Renal cortical epithelial cell (primary cell): Measurements from ENCODE around the gene FBXO15. TPM values are rescaled to one million over a fixed set of nuclear protein-coding genes. Genes with fewer than 3 reads are reported as not detected.

ENCODE experiments used
- DNase-seq: peaks from one replicate; pipeline ENCODE4 v3.0.0-alpha.2; 2011; ENCODE audit warnings: low read depth
- total RNA-seq: library from RNA; depleted of rRNA; stranded (reverse); fragments of >200 nt; gene quantifications from 2 replicates; pipeline ENCODE4 v1.2.3, GENCODE V29; 2014

Gene FBXO15
- total RNA-seq, 1 donor from 2014 or later: 3.4 TPM

DNA sequence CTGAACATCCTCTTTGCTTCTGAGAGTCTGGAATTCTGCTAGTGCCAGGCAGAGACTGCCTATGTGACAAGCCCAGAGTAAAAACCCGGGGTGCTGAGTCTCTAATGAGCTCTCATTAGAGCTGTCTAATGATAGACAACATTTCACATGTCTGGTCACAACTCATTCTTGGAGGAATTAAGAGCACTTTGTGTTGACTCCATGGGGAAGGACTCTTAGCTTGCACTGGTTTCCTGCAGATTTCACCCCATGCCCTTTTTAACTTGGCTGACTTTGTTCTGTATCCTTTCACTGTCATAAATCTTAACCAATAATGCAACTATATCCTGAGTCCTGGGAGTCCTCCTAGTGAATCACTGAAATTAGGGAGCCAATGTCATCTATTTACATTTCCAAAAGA lies 33.5 kb downstream of the FBXO15 start:
- DNase-seq: no peak

- DNase-seq: no peak
Measured at GRCh38 chr18:74113711-74114110, 33.9 kb downstream of the FBXO15 start.

DNA sequence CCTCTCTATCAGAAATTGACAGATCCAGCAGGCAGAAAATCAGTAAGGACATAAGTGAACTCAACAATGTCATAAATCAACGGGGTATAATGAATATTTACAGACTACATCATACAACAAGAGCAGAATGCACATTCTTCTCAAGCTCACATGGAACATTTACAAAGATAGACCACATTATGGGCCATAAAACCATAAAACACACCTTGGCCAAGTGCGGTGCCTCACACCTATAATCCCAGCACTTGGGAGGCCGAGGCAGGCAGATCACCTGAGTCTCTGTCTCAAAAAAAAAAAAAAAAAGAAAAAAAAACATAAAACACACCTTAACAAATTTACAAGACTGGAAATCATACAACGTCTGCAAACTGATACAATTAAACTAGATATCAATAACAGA lies 36.7 kb downstream of the FBXO15 start:
- DNase-seq: no peak

DNA sequence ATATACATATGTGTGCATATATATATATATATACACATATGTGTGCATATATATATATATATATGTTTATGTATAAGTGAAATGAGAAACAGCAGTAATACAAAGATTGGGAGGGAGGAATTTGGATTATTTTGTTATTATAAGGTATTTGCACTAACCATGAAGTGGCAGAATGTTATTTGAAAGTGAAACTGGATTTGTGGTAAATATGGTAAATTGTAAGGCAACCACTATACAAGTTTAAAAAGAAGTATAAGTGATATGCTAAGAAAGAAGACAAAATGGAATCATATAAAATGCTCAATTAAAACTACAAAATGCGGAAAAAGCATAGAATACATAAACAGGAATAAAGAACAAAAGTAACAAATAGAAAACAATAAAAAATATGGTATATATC lies 37.5 kb downstream of the FBXO15 start:
- DNase-seq: no peak

GRCh38 chr18:74108460-74108859 lies 39.2 kb downstream of the FBXO15 start:
- no peak for DNase-seq

GRCh38 chr18:74097803-74098202 lies 49.8 kb downstream of the FBXO15 start:
- DNase-seq: no peak

DNA sequence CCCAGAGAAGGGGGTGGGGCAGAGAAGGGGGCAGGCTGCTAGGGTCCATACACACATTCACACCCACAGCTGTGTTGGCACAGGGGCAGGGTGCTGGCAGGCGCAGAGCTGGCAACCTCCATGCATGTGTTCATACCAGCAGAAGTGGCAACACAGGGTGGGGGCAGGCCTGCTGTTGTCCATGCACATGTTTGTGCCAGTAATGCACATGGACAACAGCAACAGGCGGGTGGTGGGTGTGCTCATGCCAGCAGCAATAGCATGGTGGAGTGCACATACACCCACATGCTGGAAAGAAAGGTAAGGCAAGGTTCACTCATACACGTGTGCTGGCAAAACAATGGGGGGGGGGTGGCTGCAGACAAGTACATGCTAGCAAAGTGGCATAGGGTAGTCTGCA lies 54.7 kb downstream of the FBXO15 start:
- no peak for DNase-seq

- no peak for DNase-seq
Measured at GRCh38 chr18:74084184-74084855, 63.3 kb downstream of the FBXO15 start.

GRCh38 chr18:74083557-74083952 lies 64.1 kb downstream of the FBXO15 start:
- DNase-seq: no peak

DNA sequence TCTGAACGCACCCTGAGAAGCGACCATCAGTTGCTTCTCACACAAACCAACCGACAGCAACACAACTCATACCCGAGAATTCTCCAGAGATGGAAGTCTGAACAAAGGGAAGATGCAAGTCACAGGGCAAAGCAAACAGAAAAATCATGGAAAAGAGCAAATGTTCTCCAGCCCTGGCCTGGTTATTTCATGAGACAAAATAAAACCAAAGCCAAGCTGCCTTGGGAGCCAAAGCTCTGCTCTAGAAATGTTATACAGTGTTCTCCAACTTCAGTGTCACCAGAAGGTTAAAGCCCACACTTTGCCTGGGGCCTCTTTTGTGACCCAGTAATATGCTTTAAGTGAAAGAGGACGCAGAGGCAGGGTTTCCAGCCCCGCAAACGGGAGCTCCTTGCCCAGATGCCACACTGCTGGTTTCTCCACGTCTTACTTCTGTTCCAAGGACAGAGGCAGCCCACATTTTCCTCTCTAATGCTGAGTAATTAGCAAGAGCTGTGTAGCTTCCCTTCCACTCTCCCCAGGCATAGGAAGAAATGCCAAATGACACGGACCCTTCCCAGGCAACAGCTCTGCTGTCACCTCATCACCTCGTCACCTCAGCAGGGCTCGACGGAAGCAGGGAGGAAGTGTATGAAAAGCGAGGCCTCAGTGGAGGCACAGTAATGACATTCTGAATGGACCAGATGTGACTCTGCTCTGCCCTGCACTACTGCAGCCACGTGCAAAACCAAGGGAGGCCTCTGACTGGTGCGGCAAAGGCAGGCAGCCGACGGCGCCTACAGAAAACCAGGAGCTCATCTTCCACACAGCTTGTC lies 64.7 kb downstream of the FBXO15 start:
- no peak for DNase-seq

DNA sequence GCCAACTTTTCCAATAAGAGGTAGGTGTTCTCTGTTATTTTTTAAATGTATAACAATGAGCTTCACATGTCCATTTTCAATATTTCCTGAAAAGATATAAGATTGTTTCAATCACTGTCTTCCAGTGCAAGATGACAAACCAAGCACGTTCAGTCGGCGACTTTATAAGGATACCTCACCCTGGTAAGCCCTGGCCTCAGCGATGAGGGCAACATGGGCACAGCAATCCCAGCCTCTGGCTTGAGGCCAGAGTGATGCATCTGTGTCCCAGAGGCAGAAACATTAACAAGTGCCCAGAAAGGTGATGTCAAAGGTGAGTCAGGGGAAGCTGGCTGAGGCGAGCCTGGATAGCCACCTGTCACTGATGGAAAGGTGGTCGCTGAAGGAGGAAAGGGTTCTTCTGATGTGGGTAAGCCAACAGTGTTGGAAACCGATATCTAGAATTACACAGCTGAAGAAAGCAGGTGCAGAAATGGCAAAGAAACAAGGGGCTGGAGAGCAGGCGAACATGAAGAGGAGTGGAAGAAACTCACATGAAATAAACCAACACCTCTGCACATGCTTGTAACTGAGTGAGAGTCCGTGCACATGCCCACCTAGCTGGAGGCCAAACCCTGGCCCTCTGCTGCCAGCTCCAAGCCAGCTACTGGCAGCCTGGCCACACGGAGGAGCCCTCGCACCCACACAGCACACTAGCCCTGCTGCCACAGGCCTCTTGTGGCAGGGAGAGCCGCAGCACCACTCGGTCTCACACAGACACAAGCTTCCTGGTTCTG lies 65.5 kb downstream of the FBXO15 start:
- peak; percentile 30 for DNase-seq

DNA sequence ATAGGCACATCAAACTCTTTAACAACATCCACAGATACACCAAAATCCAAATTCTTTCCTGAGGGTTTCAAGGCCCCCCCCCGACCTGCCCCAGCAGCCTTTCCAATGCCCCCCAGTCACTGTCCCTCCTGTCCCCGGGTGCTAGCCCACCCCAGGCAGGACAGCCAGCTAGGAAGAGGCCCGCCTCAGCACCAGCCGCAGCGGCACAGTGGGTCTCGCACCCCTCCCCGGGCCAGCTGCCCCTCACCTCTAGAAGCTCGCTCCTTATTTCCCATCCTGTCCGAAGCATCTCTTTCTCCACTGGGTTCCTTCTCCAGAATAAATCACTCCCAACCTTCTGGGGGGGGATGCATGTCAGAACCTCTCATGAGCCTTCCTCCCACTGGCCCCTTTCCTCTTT lies 69.4 kb downstream of the FBXO15 start:
- DNase-seq: no peak

GRCh38 chr18:74074668-74075564 lies 72.7 kb downstream of the FBXO15 start:
- no peak for DNase-seq

DNA sequence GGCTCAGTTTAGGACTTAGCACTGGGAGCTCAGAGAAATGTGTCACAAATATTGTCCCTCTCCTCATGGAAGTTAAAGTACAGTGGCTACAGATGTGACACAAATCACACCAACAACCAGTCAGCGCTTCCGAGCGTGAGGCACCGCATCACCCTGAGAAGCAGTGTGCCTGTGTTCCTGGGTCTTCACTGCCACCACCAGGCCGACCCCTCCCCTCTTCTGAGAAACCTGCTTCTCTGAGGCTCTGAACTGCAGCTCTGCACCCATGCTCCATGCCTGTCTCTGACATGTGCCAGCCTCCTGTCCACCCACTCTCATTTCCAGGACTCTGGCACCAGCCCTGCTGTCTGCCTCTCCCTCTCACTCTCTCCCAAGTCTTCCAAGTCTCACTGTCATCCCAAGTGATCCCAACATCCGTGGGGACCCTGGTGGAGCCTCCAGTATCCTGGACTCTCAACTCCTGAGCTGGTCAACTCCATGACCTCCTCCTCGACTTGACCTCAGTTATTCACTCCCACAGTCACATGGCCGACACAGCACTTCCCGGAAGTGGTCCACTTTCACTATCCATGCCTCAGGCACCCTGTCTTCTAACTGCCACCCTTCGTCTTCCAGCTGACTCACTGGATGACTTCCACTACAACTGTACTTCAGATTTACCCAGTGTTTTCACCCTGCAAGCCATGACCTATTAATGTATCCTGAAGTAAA lies 73.5 kb downstream of the FBXO15 start:
- DNase-seq: no peak

DNA sequence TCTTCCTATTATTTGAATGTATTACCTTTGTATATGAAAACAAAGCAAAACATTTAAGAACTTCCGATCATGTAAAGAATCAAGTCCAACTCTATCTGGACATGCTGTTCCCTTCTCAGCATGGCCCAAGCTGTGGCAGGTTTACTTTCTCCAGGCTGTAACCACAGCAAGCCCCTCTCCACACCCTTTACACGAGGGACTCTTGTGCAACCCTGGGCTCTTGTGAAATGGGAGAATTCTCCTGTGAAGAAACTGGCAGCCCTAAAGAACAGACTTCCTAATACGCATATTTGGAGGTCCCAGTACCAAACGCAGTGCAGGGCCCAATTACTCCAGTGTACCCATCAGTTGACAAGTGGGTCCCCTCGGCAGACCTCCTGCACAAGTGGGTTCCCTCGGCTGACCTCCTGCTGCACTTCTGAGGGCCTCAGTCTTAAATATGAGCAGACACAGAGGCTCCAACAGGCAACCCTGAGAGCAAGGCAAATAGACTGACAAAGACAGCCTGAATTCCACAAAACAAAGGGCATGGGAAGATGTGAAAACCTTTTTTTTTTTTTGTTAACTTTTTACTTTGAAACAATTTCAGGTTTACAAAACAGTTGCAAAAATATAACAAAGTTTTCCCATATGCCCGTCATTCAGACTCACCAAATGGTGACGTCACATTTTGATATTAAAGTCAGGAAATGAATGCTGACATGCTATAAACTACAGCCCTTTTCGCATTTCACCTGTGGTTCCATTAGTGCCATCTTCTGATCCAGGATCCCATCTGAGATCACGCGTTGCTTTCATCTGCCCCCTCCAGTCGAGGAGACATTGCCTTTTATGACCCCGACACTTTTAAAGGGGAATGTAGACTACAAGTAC lies 78.2 kb downstream of the FBXO15 start:
- no peak for DNase-seq

- DNase-seq: no peak
Measured at GRCh38 chr18:74068296-74068695, 79.3 kb downstream of the FBXO15 start.

DNA sequence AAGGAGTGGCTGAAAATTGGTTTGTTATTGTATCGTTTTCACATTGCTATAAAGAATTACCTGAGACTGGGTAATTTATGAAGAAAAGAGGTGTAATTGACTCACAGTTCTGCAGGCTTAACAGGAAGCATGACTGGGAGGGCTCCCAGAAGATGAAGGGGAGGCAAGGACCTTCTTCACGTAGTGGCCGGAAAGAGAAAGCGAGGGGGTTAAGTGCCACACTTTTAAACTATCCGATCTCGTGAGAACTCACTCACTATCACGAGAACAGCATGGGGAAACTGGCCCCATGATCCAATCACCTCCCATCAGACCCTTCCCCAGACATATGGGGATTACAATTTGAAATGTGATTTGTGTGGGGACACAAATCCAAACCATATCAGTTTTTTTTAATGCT lies 81.6 kb downstream of the FBXO15 start:
- DNase-seq: no peak

GRCh38 chr18:74065366-74065765 lies 82.3 kb downstream of the FBXO15 start:
- DNase-seq: no peak

DNA sequence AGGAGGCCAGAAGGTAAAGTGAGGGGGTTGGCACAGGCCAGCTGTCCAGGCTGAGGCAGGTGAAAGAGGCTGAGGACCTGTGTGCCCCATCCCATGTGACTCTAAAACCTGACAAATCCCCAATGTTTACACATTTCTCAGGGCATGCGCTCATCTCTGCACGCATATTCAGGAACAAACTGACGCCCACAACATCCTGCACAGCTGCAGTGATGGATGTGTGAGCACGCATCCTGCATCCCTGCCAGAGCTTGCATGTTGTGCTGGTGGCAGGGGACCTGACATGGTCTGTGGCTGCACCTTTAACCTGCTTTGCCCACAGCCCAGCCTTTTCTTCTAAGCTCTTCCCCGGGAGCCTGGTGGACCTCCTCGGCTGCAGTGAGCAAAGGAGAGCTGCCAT lies 83.1 kb downstream of the FBXO15 start:
- no peak for DNase-seq

DNA sequence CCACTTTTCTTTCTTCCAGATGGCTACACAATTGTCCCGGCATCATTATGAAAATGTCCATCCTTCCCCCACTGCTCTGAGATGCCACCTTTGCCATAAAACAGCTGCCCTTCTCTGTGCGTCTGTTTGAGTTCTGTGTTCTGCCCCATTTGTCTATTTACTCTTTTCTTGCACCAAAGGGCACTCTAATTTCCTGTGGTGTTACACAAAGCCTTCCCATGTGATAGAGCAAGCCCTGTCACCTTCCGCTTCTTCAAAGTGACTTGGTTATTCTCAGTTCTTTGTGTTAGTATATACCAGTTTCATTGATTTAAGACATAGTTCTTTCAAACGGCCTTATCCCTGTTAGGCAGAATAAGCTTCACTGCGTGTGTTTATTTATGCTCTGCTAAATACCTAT lies 84.1 kb downstream of the FBXO15 start:
- DNase-seq: no peak
